ENCODE results near the gene SCN2A. TPM values are rescaled to one million over a fixed set of nuclear protein-coding genes. Genes with fewer than 3 reads are reported as not detected.

Gene SCN2A
- total and polyA plus RNA-seq, 10 of the 15 experiments (the other 5 are each of a cell fraction or from before 2014, with no cell fraction given): 0.01 TPM; not detected in 8

DNA sequence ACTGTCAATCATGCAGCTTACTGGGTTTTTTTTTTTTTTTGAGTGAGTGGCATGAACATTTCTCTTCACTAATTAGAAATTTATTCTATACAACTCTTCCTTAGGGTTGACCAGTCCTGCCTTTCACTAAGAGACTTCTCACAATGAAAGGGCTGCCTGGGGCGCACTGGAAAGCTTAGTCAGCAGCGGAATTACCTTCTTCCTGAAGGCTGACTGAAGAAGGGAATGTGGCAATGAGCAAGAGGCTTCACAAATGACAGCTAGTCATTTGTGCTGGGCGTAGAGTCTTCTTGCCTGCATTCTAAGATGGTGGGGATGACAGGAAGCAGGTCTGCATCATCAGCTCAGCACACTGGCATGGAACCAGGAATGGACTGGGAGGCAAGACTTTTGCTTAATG, 19.7 kb upstream of the SCN2A start (continued):
- TF ChIP-seq, protein P1, sequence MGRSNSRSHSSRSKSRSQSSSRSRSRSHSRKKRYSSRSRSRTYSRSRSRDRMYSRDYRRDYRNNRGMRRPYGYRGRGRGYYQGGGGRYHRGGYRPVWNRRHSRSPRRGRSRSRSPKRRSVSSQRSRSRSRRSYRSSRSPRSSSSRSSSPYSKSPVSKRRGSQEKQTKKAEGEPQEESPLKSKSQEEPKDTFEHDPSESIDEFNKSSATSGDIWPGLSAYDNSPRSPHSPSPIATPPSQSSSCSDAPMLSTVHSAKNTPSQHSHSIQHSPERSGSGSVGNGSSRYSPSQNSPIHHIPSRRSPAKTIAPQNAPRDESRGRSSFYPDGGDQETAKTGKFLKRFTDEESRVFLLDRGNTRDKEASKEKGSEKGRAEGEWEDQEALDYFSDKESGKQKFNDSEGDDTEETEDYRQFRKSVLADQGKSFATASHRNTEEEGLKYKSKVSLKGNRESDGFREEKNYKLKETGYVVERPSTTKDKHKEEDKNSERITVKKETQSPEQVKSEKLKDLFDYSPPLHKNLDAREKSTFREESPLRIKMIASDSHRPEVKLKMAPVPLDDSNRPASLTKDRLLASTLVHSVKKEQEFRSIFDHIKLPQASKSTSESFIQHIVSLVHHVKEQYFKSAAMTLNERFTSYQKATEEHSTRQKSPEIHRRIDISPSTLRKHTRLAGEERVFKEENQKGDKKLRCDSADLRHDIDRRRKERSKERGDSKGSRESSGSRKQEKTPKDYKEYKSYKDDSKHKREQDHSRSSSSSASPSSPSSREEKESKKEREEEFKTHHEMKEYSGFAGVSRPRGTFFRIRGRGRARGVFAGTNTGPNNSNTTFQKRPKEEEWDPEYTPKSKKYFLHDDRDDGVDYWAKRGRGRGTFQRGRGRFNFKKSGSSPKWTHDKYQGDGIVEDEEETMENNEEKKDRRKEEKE (IDR thresholded peaks at IDR 0.05): no peak
- TF ChIP-seq ATF7 (IDR thresholded peaks at IDR 0.05; ENCODE audit: low read depth) (no peak), DPF2 (IDR thresholded peaks at IDR 0.05) (no peak), KDM1A (IDR thresholded peaks at IDR 0.05; ENCODE audit: borderline replicate concordance) (no peak), TAF1 (IDR thresholded peaks at IDR 0.05; ENCODE audit: borderline replicate concordance, low read depth, low read length) (no peak), NFYA (IDR thresholded peaks at IDR 0.05; ENCODE audit: borderline replicate concordance, low read depth, low read length) (no peak), MTA3 (IDR thresholded peaks at IDR 0.05; ENCODE audit: borderline replicate concordance, low read length) (no peak), JUND (IDR thresholded peaks at IDR 0.05; ENCODE audit: low read depth, low read length) (no peak)
- TF ChIP-seq, protein P2, sequence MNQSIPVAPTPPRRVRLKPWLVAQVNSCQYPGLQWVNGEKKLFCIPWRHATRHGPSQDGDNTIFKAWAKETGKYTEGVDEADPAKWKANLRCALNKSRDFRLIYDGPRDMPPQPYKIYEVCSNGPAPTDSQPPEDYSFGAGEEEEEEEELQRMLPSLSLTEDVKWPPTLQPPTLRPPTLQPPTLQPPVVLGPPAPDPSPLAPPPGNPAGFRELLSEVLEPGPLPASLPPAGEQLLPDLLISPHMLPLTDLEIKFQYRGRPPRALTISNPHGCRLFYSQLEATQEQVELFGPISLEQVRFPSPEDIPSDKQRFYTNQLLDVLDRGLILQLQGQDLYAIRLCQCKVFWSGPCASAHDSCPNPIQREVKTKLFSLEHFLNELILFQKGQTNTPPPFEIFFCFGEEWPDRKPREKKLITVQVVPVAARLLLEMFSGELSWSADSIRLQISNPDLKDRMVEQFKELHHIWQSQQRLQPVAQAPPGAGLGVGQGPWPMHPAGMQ (IDR thresholded peaks at IDR 0.05; ENCODE audit: borderline replicate concordance): no peak
- TF ChIP-seq, protein P3, sequence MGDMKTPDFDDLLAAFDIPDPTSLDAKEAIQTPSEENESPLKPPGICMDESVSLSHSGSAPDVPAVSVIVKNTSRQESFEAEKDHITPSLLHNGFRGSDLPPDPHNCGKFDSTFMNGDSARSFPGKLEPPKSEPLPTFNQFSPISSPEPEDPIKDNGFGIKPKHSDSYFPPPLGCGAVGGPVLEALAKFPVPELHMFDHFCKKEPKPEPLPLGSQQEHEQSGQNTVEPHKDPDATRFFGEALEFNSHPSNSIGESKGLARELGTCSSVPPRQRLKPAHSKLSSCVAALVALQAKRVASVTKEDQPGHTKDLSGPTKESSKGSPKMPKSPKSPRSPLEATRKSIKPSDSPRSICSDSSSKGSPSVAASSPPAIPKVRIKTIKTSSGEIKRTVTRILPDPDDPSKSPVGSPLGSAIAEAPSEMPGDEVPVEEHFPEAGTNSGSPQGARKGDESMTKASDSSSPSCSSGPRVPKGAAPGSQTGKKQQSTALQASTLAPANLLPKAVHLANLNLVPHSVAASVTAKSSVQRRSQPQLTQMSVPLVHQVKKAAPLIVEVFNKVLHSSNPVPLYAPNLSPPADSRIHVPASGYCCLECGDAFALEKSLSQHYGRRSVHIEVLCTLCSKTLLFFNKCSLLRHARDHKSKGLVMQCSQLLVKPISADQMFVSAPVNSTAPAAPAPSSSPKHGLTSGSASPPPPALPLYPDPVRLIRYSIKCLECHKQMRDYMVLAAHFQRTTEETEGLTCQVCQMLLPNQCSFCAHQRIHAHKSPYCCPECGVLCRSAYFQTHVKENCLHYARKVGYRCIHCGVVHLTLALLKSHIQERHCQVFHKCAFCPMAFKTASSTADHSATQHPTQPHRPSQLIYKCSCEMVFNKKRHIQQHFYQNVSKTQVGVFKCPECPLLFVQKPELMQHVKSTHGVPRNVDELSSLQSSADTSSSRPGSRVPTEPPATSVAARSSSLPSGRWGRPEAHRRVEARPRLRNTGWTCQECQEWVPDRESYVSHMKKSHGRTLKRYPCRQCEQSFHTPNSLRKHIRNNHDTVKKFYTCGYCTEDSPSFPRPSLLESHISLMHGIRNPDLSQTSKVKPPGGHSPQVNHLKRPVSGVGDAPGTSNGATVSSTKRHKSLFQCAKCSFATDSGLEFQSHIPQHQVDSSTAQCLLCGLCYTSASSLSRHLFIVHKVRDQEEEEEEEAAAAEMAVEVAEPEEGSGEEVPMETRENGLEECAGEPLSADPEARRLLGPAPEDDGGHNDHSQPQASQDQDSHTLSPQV (IDR thresholded peaks at IDR 0.05): no peak
